T-helper 22 cell (primary cell): ENCODE results near the gene PDCD7.
"Not testable (repeated sequence)": the region's sequence is repeated elsewhere in the genome, so short reads cannot be mapped to it uniquely, and the experiment has no call there.

Source experiments
- DNase-seq: peaks from one replicate; pipeline ENCODE4 v3.0.0-alpha.2; 2020; ENCODE audit warnings: low read depth

Gene PDCD7

DNA sequence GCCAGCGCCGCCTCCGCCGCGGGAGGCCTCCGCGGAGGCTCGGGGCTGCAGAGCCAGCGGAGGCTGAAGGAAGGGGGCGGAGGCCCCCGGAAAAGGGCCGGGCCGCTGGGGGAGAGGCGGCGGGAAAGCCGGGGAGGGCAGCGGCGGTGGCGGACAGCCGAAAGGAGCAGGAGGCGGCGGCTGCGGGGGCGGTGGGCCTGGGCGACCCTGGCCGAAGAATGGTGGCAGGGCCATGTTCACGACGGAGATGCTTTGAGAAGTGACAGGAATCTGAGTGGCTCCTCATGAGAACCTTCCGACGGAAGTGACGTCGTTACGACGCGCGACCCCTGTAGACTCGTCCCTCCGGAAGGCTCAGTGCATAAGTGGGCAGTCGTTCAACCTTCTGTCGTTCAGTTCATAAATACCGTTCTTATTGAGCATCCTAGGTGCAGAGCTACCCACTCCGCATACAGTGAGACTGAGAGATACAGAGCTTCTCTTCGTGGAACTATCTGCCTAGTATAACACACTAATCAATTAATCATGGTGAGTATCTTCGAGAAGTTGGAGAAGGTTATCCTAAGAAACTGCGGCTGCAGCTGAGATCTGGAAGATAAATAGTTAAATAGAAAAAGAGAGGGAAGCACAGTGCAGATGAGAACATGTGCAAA is at the start of gene PDCD7:
Gene PDCD7, minus strand, starts transcription at position 261 of the 653 bp plus-strand sequence. Its CDS starts 27 bp downstream, at position 234.
- DNase-seq = peak; percentile 71

DNA sequence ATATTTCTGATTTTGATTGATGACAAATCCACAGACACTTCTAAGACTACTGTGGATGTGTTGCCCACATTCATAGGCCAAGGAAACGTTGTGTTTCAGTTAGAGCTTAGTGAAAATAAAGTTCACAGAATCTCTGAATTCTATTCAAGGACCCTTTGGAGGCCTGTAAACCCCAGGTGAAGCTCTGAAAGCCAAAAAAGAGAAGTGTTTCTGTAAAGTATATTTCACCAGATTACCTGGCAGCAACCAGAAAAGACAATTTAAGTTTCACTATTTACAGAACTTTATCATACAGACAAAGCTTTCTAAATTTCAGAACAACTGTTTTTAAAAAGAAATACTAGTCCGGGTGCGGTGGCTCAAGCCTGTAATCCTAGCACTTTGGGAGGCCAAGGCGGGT is 48.9 kb upstream of the PDCD7 start:
- no peak for DNase-seq

DNA sequence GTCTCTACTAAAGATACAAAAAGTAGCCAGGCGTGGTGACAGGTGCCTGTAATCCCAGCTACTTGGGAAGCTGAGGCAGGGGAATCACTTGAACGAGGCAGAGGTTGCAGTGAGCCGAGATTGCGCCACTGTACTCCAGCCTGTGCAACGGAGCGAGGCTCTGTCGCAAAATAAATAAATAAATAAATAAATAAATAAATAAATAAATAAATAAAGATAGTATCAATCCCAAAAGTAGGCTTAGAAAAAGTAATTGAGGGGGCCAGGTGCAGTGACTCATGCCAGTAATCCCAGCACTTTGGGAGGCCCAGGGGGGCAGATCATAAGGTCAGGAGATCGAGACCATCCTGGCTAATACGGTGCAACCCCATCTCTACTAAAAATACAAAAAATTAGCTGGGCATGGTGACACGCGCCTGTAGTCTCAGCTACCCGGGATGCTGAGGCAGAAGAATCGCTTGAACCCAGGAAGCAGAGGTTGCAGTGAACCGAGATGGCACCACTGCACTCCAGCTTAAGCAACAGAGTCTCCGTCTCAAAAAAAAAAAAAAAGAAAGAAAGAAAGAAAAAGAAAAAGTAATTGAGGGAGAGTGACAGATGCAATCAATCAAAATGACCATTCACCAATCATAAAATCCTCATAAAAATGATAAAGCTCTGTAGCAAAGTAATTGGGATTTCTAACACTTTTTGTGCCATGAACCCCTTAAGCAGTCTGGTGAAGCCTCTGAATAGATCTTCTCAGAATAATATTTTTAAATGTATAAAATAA is 48.2 kb upstream of the PDCD7 start:
- DNase-seq = not testable (repeated sequence)

DNA sequence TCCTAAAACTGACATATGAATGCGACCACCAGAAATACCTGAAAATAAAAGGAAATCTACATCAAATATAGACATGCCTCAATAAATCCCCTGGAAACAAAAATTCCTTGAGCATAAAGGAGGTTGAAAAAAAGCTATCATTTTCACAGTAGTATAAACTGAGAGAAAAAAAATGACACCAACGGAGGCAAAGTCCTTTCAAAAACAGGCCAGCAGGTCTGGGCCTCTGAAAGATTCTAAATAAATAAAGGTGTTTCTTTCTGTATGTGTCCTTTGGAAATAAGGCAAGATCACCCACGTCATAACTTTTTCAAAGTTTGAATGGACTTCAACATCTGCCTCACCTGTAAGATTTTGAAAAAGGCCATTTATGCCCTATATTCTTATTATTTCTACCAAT is 46.6 kb upstream of the PDCD7 start:
- no peak for DNase-seq

- DNase-seq = no peak
These were observed 44.3 kb upstream of the PDCD7 start for GRCh38 chr15:65177901-65178300.

DNA sequence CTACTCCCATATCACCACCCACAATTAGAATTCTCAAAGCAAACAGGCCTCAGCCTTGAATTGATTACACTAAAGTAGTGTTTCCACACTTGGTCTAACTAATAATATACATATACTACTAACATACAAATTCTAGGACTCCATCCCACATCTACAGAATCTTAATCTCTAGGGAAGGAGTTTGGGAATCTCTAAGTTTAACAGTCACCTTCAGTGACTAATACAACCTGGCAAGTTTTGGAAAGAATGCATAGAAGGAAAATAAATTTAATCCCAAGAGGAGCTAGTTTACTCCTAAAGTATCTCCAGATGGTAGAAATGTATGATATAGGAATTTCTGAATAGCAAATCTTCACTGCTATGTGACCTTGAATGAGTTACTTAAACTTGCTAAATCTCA is 42.4 kb upstream of the PDCD7 start:
- no peak for DNase-seq

DNA sequence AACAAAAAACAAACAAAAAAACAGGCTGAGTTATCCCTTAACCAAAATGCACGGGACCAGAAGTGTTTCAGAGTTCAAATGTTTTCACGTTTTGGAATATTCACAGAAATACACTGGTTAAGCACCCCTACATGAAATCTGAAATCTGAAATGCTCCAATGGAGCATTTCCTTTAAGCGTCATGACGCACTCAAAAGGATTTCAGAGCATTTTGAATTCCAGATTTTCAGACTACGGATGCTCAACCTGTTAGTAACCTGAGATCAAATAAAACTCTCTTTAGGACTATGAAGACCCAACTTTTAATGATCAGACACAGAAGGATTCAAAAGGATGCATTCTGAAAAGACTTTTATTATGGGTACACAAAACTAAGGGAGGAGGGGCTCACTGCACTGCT is 41.9 kb upstream of the PDCD7 start:
- no peak for DNase-seq

GRCh38 chr15:65174509-65174908 is 40.9 kb upstream of the PDCD7 start:
- DNase-seq = no peak

GRCh38 chr15:65172531-65172930 is 38.9 kb upstream of the PDCD7 start:
- DNase-seq = no peak

- no peak for DNase-seq
These were observed 37.8 kb upstream of the PDCD7 start for GRCh38 chr15:65171428-65171827.

DNA sequence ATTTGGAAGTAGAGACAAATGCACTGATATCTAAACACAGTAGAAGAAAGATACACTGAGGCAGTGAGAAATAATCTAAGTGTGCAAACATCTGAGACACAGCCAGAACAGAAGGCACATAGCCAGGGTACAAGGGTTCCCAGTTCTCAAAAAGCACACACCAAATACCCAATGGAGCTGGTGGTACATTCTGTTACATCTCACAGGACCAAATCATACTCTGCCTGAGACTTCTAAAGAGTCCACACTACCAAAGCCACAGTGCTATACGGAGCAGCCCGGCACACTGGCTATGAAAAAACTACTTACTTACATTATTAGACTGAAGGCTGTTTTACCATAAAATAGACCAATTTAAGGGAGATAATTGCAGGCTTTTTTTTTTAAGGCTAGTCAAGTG is 32.3 kb upstream of the PDCD7 start:
- DNase-seq = no peak

- no peak for DNase-seq
These were observed 30.5 kb upstream of the PDCD7 start for GRCh38 chr15:65164139-65164538.

GRCh38 chr15:65163041-65163440 is 29.4 kb upstream of the PDCD7 start:
- no peak for DNase-seq

DNA sequence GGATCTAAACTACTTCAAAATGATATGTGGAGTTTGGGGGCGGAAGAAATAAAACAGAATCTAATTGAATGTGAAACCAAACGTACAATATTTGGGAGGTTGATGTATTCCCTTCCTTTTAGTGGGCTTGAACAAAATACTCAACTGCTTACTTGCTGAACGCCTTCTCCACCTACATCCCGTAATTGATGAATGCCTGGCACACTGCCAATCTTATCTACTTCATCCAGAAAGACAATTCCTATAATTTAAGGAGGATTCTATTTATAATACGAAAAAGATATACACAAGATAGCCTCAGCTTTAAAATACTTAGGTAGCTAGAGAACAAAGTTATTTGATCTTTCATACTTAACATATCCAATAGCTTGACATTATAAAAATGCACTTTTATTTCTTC is 23.1 kb upstream of the PDCD7 start:
- DNase-seq = no peak

DNA sequence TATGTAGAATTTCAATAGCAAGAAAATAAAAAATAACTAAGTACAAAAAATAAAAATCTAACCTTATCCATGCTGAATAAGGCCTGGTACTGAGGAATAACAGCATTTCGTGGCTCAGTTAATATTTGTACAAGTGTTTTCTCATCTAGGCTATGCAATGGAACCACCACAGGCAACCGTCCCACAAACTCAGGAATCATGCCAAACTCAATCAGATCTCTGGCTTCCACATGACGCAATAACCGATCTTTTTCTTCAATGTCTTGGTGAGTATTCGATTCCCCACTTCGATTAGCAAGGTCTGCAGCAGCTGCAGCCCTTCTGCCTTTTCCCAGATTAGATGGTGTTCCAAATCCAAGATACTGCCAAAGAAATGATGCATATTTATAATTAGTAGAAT is 21.1 kb upstream of the PDCD7 start:
- DNase-seq = no peak

DNA sequence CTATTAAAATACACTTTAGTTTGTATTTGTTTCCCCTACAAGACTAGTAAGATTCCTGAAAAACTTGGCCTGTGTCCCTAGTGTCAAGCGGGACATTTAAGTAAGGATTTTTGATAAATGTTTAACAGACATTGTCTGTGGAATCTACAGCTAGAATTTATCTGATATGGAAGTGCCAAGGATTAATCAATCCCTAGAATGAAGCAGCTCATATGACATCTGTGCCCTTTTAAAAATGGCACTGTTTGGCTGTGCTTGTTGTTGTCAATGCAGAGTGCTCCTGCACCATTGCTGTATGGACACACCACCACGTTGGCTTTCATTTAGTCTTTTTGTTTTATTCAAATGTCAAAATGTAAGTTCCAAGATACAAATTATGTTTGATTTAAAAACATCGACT is 14.3 kb upstream of the PDCD7 start:
- no peak for DNase-seq

- DNase-seq = no peak
These were observed 12.8 kb upstream of the PDCD7 start for GRCh38 chr15:65146438-65146837.

- not testable (repeated sequence) for DNase-seq
These were observed 5.0 kb upstream of the PDCD7 start for GRCh38 chr15:65138631-65139030.

- DNase-seq = not testable (repeated sequence)
These were observed 4.3 kb upstream of the PDCD7 start for GRCh38 chr15:65137893-65138292.

DNA sequence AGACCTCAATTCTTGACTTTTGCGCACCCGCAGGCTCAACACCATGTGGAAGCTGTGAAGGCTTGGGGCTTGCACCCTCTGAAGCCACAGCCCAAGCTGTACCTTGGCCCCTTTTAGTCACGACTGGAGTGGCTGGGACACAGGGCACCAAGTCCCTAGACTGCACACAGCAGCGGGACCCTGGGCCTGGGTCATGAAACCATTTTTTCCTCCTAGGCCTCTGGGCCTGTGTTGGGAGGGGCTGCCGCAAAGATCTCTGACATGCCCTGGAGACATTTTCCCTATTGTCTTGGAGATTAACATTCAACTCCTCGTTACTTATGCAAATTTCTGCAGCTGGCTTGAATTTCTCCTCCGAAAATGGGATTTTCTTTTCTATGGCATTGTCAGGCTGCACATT is 3.5 kb upstream of the PDCD7 start:
- not testable (repeated sequence) for DNase-seq

DNA sequence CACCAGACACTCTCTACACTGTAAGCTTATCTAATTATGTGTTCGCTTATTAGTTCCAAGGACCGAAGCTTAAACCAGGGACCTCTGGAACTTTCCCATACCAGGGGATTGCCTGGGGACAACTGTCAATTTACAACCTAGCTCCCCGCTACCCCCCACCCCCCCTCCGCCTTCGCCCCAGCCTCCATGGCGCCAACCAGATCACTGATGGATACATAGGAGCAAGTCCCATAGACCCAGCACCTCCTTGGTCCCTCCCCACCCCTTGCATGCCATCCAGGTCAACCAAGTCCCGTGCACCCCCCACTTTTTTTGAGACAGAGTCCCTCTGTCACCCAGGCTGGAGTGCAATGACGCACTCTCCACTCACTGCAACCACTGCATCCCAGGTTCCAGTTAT is 930 bp upstream of the PDCD7 start:
- no peak for DNase-seq

DNA sequence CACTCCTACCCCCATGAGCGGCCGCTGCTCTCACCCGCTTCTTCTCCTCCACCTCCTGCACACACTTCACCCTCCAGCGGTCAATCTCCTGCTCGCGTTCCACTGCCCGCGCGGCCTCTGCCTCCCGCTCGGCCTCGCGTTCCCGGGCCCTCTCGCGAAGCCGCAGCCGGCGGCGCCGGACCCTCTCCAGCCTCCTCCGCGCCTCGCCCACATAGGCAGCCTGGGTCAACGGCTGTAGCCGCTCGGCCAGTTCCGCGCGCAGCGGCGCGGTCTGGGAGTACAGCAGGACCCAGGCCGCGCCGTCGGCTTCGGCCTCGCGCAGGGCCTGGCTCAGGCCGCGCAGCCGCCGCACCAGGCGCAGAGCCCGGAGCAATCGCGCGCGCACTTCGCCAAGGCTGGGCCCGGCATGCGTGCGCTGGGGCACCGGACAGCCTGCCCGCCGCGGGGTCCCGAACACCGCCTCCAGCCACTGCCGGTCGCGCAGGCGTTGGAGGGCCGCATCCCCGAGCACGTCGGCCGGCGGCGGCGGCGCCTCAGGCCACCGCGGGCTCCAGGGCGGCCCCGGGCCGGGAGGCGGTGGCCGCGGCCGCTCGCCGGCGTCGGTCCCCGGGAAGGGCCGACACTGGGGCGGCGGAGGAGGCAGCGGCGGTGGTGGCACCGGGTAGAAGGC is 595 bp downstream of the PDCD7 start:
- no peak for DNase-seq

- DNase-seq = no peak
These were observed 2.7 kb downstream of the PDCD7 start for GRCh38 chr15:65130941-65131340.
